HL-60 (cell line): ENCODE measurements around the gene GALNT5.

Experiments used
- DNase-seq, 2 experiments: peaks; one replicate each; pipeline ENCODE4 v3.0.0-alpha.2; 2010 to 2020; ENCODE audit warnings: low read depth in 1 of 2, low spot score in 1 of 2
- H3K27ac ChIP-seq: fragments of 250-450 bp; sonication (Bioruptor Pico); replicated peaks from 2 replicates; pipeline ENCODE4 v1.5.1; 2020; ENCODE audit warnings: mild to moderate bottlenecking, moderate library complexity
- H3K27me3 ChIP-seq: fragments of 250-450 bp; sonication (Bioruptor Pico); 2 replicates; pipeline ENCODE4 v1.5.1; 2021; ENCODE audit warnings: mild to moderate bottlenecking, moderate library complexity; ENCODE audit not compliant: insufficient read depth, poor library complexity, severe bottlenecking
- H3K4me3 ChIP-seq: replicated peaks from 2 replicates; pipeline ENCODE4 v1.5.1; 2011; ENCODE audit warnings: mild to moderate bottlenecking, control low read depth, low read length; ENCODE audit not compliant: insufficient read depth
- GABPA ChIP-seq: IDR thresholded peaks from 2 replicates; pipeline ENCODE4 v1.6.1; 2012; ENCODE audit warnings: low read depth
- POLR2AphosphoS5 ChIP-seq: IDR thresholded peaks from 2 replicates; pipeline ENCODE4 v1.6.1; 2012; ENCODE audit warnings: low read depth
- SPI1 ChIP-seq: IDR thresholded peaks from 2 replicates; pipeline ENCODE4 v1.6.1; 2012; ENCODE audit warnings: low read depth, mild to moderate bottlenecking, borderline replicate concordance
- TF ChIP-seq, protein P1 (sequence below): IDR thresholded peaks from 2 replicates; pipeline ENCODE4 v1.6.1; 2012; ENCODE audit warnings: low read depth; ENCODE audit not compliant: insufficient replicate concordance
- TF ChIP-seq, protein P2 (sequence below): IDR thresholded peaks from one replicate; pipeline ENCODE4 v1.5.1; 2011; ENCODE audit warnings: low read length, control low read depth, inconsistent platforms; ENCODE audit not compliant: insufficient read depth

GALNT5 gene

GRCh38 chr2:157252529-157252928, 5.0 kb upstream of the GALNT5 start:
- no peaks in the 10 kb centered on the region for H3K27me3 ChIP-seq
- no peak overlapping the region for H3K4me3 ChIP-seq
- DNase-seq = no peak
- TF ChIP-seq POLR2AphosphoS5 (no peak), GABPA (no peak), SPI1 (no peak)
- TF ChIP-seq, protein P1, sequence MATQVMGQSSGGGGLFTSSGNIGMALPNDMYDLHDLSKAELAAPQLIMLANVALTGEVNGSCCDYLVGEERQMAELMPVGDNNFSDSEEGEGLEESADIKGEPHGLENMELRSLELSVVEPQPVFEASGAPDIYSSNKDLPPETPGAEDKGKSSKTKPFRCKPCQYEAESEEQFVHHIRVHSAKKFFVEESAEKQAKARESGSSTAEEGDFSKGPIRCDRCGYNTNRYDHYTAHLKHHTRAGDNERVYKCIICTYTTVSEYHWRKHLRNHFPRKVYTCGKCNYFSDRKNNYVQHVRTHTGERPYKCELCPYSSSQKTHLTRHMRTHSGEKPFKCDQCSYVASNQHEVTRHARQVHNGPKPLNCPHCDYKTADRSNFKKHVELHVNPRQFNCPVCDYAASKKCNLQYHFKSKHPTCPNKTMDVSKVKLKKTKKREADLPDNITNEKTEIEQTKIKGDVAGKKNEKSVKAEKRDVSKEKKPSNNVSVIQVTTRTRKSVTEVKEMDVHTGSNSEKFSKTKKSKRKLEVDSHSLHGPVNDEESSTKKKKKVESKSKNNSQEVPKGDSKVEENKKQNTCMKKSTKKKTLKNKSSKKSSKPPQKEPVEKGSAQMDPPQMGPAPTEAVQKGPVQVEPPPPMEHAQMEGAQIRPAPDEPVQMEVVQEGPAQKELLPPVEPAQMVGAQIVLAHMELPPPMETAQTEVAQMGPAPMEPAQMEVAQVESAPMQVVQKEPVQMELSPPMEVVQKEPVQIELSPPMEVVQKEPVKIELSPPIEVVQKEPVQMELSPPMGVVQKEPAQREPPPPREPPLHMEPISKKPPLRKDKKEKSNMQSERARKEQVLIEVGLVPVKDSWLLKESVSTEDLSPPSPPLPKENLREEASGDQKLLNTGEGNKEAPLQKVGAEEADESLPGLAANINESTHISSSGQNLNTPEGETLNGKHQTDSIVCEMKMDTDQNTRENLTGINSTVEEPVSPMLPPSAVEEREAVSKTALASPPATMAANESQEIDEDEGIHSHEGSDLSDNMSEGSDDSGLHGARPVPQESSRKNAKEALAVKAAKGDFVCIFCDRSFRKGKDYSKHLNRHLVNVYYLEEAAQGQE = no peak
- TF ChIP-seq, protein P2, sequence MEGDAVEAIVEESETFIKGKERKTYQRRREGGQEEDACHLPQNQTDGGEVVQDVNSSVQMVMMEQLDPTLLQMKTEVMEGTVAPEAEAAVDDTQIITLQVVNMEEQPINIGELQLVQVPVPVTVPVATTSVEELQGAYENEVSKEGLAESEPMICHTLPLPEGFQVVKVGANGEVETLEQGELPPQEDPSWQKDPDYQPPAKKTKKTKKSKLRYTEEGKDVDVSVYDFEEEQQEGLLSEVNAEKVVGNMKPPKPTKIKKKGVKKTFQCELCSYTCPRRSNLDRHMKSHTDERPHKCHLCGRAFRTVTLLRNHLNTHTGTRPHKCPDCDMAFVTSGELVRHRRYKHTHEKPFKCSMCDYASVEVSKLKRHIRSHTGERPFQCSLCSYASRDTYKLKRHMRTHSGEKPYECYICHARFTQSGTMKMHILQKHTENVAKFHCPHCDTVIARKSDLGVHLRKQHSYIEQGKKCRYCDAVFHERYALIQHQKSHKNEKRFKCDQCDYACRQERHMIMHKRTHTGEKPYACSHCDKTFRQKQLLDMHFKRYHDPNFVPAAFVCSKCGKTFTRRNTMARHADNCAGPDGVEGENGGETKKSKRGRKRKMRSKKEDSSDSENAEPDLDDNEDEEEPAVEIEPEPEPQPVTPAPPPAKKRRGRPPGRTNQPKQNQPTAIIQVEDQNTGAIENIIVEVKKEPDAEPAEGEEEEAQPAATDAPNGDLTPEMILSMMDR = no peak
- no peak overlapping the region for H3K27ac ChIP-seq

- Histone ChIP-seq H3K27me3 (no peaks in the 10 kb centered on the region), H3K27ac (no peak overlapping the region), H3K4me3 (no peak overlapping the region)
- TF ChIP-seq, protein P1 = no peak
- no peak for TF ChIP-seq GABPA
- no peak for TF ChIP-seq POLR2AphosphoS5
- no peak for TF ChIP-seq SPI1
- DNase-seq = no peak
Measured at GRCh38 chr2:157254041-157254440, 3.5 kb upstream of the GALNT5 start.

DNA sequence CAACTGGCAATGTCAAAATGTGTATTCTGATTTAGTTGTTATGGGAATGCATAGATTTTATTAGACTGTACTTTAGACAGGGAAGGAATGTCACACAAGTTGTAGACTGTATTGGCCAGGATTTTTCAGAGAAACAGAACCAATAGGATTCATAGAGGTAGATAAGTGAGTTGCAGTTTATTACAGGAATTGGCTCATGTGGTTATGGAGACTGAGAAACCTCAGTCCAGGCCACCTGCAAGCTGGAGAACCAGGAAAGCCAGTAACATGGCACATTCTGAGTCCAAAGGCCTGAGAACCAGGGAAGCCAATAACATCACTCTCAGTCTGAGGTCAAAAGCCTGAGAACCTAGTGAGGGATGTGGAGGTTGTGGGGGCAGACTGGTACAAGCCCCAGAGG, 1.8 kb upstream of the GALNT5 start:
- no peak for DNase-seq
- TF ChIP-seq GABPA (no peak), SPI1 (no peak), POLR2AphosphoS5 (no peak)
- TF ChIP-seq, protein P1 = no peak
- TF ChIP-seq, protein P2 = no peak
- Histone ChIP-seq H3K27ac (no peak overlapping the region), H3K4me3 (no peak overlapping the region), H3K27me3 (no peaks in the 10 kb centered on the region)

DNA sequence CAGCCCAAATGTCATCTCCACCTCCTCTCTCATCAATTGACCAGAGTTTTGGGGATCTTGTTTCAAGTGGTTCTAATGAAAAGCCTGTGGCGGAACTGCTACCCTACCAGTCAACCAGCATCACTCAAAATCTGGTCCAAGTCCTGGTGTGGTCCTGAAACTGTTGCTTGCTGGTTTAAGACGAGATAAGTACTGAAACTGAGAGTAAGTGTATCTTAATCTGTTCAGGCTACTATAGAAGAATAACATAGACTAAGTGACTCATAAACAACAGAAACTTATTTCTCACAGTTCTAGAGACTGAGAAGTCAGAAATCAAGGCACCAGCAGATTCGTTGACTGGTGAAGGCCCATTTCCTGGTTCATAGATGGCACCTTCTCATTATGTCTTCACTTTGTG, 879 bp upstream of the GALNT5 start:
- no peak overlapping the region for H3K27ac ChIP-seq
- TF ChIP-seq, protein P2 = no peak
- TF ChIP-seq, protein P1 = no peak
- no peak for TF ChIP-seq GABPA
- H3K4me3 ChIP-seq = no peak overlapping the region
- no peak for DNase-seq
- H3K27me3 ChIP-seq = no peaks in the 10 kb centered on the region
